Astrocyte (in vitro differentiated cells and primary cell): ENCODE data around the gene CLASRP. TPM values are rescaled to one million over a fixed set of nuclear protein-coding genes. Genes with fewer than 3 reads are reported as not detected.

ENCODE experiments used
- DNase-seq: peaks from one replicate; pipeline ENCODE4 v3.0.0-alpha.2; 2010; ENCODE audit warnings: low read depth
- FAIRE-seq: peaks from 2 replicates; lab custom pipeline; 2011; peaks lifted over from hg19 to GRCh38; lab: Jason Lieb, UNC
- H2AFZ ChIP-seq: 2 replicates; pipeline ENCODE4 v1.6.0; 2012; ENCODE audit warnings: low read depth, low read length, inconsistent platforms
- H3K27ac ChIP-seq: 2 replicates; pipeline ENCODE4 v1.5.1; 2011; ENCODE audit warnings: low read depth, low read length, inconsistent platforms
- H3K27me3 ChIP-seq: 2 replicates; pipeline ENCODE4 v1.6.0; 2011; ENCODE audit warnings: low read length, inconsistent platforms; ENCODE audit not compliant: insufficient read depth
- H3K36me3 ChIP-seq: 2 replicates; pipeline ENCODE4 v1.5.1; 2011; ENCODE audit warnings: low read length, inconsistent platforms; ENCODE audit not compliant: insufficient read depth
- H3K4me1 ChIP-seq: 2 replicates; pipeline ENCODE4 v1.5.1; 2011; ENCODE audit warnings: low read length, inconsistent platforms; ENCODE audit not compliant: insufficient read depth
- H3K4me2 ChIP-seq: 2 replicates; pipeline ENCODE4 v1.6.0; 2012; ENCODE audit warnings: low read length, inconsistent platforms
- H3K4me3 ChIP-seq: 2 replicates; pipeline ENCODE4 v1.5.1; 2011; ENCODE audit warnings: low read depth, mild to moderate bottlenecking, low read length, inconsistent platforms; ENCODE audit not compliant: insufficient read depth
- H3K79me2 ChIP-seq: 2 replicates; pipeline ENCODE4 v1.6.0; 2012; ENCODE audit warnings: mild to moderate bottlenecking, low read length, inconsistent platforms; ENCODE audit not compliant: insufficient read depth
- H3K9ac ChIP-seq: 2 replicates; pipeline ENCODE4 v1.6.0; 2012; ENCODE audit warnings: mild to moderate bottlenecking, low read length, inconsistent platforms
- H3K9me3 ChIP-seq: 2 replicates; pipeline ENCODE4 v1.5.1; 2012; ENCODE audit warnings: low read depth, mild to moderate bottlenecking, low read length, inconsistent platforms; ENCODE audit not compliant: insufficient read depth
- H4K20me1 ChIP-seq: 2 replicates; pipeline ENCODE4 v1.6.0; 2012; ENCODE audit warnings: low read length, inconsistent platforms; ENCODE audit not compliant: insufficient read depth
- H3K27ac Mint-ChIP-seq: one replicate; pipeline ENCODE4 v1.8.0; 2021; ENCODE audit warnings: mild to moderate bottlenecking, mixed read lengths; ENCODE audit not compliant: unreplicated experiment
- H3K27me3 Mint-ChIP-seq: one replicate; pipeline ENCODE4 v1.8.0; 2021; ENCODE audit warnings: low read depth, mixed read lengths; ENCODE audit not compliant: unreplicated experiment
- H3K36me3 Mint-ChIP-seq: one replicate; pipeline ENCODE4 v1.8.0; 2021; ENCODE audit warnings: low read depth, mixed read lengths; ENCODE audit not compliant: unreplicated experiment
- H3K4me1 Mint-ChIP-seq: one replicate; pipeline ENCODE4 v1.8.0; 2021; ENCODE audit warnings: low read depth, mixed read lengths; ENCODE audit not compliant: unreplicated experiment
- H3K4me3 Mint-ChIP-seq: one replicate; pipeline ENCODE4 v1.8.0; 2021; ENCODE audit warnings: mild to moderate bottlenecking, moderate library complexity, mixed read lengths; ENCODE audit not compliant: unreplicated experiment
- H3K9me3 Mint-ChIP-seq: one replicate; pipeline ENCODE4 v1.8.0; 2021; ENCODE audit warnings: mild to moderate bottlenecking, mixed read lengths; ENCODE audit not compliant: unreplicated experiment
- EZH2 ChIP-seq: IDR thresholded peaks from 2 replicates; pipeline ENCODE4 v1.6.1; 2012; ENCODE audit warnings: mild to moderate bottlenecking, low read length, inconsistent platforms; ENCODE audit not compliant: insufficient read depth
- total RNA-seq: library from RNA; stranded (reverse); gene quantifications from 2 replicates; pipeline ENCODE4 v1.2.1, GENCODE V29; 2021
- TF ChIP-seq, protein P1 (sequence below): IDR thresholded peaks from 2 replicates; pipeline ENCODE4 v1.5.1; 2011; ENCODE audit warnings: low read depth, mild to moderate bottlenecking, inconsistent platforms, low read length, moderate library complexity; ENCODE audit not compliant: insufficient read depth

Gene CLASRP
- total RNA-seq, 1 donor from 2014 or later: 45.5 TPM

DNA sequence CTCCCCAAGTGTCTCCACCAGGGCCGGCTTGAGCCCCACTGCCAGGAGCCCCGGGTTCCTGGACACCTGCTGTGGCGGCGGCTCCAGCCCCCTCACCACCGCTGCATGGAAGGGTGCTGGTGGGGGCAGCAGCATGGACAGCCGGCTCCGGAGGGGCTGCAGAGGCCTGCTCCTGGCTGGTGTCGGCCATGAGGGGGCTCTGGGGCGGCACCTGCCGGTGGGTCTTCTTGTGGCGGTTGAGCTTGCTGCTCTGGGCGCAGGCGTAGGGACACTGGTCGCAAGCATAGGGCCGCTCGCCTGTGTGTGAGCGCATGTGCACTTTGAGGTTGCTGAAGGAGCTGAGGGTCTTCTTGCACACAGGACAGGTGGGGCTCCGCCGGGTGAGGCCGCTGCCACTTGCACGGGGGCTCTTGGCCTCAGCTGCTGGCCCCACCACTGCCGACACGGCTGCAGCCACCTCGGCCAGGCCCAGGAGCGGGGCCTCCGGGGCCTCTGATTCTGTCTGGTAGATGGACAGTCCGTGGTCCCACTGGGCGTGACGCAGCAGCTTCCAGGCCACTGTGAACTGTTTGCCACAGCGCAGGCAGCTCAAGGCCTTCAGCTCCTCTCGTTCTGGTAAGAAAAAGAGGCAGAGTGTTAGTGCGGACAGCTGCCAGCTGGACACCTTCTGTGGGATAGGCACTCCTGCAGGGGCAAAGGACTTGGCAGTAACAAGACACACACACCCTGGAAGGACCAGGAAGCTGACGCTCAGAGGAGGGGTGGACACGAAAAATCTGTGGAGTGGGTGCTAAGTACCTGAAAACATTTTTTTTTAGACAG is 33.3 kb downstream of the CLASRP start:
- peaks cover 17% of the 10 kb centered on the region for H3K36me3 Mint-ChIP-seq
- TF ChIP-seq, protein P1, sequence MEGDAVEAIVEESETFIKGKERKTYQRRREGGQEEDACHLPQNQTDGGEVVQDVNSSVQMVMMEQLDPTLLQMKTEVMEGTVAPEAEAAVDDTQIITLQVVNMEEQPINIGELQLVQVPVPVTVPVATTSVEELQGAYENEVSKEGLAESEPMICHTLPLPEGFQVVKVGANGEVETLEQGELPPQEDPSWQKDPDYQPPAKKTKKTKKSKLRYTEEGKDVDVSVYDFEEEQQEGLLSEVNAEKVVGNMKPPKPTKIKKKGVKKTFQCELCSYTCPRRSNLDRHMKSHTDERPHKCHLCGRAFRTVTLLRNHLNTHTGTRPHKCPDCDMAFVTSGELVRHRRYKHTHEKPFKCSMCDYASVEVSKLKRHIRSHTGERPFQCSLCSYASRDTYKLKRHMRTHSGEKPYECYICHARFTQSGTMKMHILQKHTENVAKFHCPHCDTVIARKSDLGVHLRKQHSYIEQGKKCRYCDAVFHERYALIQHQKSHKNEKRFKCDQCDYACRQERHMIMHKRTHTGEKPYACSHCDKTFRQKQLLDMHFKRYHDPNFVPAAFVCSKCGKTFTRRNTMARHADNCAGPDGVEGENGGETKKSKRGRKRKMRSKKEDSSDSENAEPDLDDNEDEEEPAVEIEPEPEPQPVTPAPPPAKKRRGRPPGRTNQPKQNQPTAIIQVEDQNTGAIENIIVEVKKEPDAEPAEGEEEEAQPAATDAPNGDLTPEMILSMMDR: no peak
- no peak for TF ChIP-seq EZH2
- Histone ChIP-seq H3K4me2 (no peak overlapping the region), H4K20me1 (peaks cover 5% of the 10 kb centered on the region), H3K9ac (no peak overlapping the region), H3K79me2 (no peaks in the 10 kb centered on the region), H3K4me1 (peaks cover 7% of the 10 kb centered on the region), H3K27ac (no peak overlapping the region), H3K36me3 (peaks cover 10% of the 10 kb centered on the region), H3K4me3 (no peak overlapping the region), H2AFZ (no peak overlapping the region), H3K9me3 (no peaks in the 10 kb centered on the region), H3K27me3 (no peaks in the 10 kb centered on the region)
- H3K4me3 Mint-ChIP-seq: no peak overlapping the region
- H3K27ac Mint-ChIP-seq: no peak overlapping the region
- H3K9me3 Mint-ChIP-seq: no peaks in the 10 kb centered on the region
- no peak for DNase-seq
- H3K27me3 Mint-ChIP-seq: peaks cover 3% of the 10 kb centered on the region
- no peak for FAIRE-seq
- no peaks in the 10 kb centered on the region for H3K4me1 Mint-ChIP-seq

DNA sequence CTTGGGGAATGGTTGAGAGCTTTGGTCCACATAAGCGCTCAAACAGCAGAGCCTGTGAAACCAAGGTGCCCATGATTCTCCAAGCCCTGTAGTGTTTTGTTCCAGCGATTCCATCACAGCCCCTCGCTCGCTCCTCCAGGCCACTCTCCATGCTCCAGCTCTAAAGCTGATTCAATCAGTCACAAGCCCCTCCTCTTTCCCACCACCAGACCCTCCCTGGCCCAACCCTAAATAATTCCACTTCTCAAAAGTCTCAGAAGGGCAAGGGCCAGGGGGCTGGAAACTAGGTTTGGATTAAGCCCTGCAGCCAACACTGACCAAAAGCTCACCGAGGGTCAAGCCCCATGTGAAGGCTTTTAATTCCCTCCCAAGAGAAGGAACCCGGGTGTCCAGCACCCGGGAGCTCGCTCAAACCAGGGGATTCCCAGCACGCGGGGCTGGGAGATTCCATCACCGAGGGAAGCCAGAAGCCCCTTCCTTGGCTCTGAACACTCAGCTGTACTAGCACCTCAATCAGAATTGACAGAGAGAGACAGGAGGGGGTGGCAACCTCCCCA is 36.0 kb downstream of the CLASRP start:
- Histone ChIP-seq H3K27me3 (no peaks in the 10 kb centered on the region), H3K4me2 (peak overlapping the region; percentile 36), H3K9me3 (no peaks in the 10 kb centered on the region), H3K4me1 (peaks cover 10% of the 10 kb centered on the region), H3K36me3 (peaks cover 7% of the 10 kb centered on the region), H3K79me2 (peaks cover 8% of the 10 kb centered on the region), H4K20me1 (peaks cover 7% of the 10 kb centered on the region), H3K27ac (no peak overlapping the region), H2AFZ (no peak overlapping the region), H3K4me3 (no peak overlapping the region), H3K9ac (no peak overlapping the region)
- TF ChIP-seq, protein P1: no peak
- no peak for TF ChIP-seq EZH2
- H3K4me3 Mint-ChIP-seq: peak overlapping the region; percentile 74
- DNase-seq: no peak
- H3K9me3 Mint-ChIP-seq: no peaks in the 10 kb centered on the region
- peaks cover 9% of the 10 kb centered on the region for H3K36me3 Mint-ChIP-seq
- no peaks in the 10 kb centered on the region for H3K4me1 Mint-ChIP-seq
- H3K27me3 Mint-ChIP-seq: peaks cover 3% of the 10 kb centered on the region
- H3K27ac Mint-ChIP-seq: no peak overlapping the region
- FAIRE-seq: no peak
